ENCODE measurements around the gene TBC1D8.

DNA sequence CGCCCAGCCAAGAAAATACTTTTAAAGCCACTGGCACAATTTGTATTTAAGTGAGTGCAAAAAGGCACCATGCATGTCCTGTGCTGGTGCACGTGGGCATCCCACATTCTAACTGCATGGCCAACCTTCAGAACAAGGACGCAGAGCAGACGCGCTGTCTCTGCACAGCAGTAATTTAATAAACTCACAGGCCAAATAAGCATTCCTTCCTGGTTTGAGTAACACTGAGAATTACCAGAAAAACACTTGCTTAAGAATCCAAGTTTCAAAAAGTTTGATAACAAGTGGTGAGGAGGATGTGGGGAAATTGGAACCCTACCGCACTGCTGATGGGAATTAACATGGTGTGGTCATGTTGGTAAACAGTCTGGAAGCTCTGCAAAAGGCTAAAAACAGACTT is 110.4 kb downstream of the TBC1D8 start:
- TF ChIP-seq, protein P1, sequence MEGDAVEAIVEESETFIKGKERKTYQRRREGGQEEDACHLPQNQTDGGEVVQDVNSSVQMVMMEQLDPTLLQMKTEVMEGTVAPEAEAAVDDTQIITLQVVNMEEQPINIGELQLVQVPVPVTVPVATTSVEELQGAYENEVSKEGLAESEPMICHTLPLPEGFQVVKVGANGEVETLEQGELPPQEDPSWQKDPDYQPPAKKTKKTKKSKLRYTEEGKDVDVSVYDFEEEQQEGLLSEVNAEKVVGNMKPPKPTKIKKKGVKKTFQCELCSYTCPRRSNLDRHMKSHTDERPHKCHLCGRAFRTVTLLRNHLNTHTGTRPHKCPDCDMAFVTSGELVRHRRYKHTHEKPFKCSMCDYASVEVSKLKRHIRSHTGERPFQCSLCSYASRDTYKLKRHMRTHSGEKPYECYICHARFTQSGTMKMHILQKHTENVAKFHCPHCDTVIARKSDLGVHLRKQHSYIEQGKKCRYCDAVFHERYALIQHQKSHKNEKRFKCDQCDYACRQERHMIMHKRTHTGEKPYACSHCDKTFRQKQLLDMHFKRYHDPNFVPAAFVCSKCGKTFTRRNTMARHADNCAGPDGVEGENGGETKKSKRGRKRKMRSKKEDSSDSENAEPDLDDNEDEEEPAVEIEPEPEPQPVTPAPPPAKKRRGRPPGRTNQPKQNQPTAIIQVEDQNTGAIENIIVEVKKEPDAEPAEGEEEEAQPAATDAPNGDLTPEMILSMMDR (conservative IDR thresholded peaks at IDR 0.05; ENCODE audit: low read depth, low read length) = no peak
- TF ChIP-seq EZH2 (IDR thresholded peaks at IDR 0.05; ENCODE audit: borderline replicate concordance, low read depth, low read length, poor library complexity, severe bottlenecking) = no peak

All from A673 (cell line).